Epidermal melanocyte (primary cell): Measurements from ENCODE around the gene HMGB4.

Experiments
- DNase-seq: peaks from one replicate; pipeline ENCODE4 v3.0.0; 2011; ENCODE audit warnings: low spot score; ENCODE audit not compliant: insufficient read length

The HMGB4 gene

DNA sequence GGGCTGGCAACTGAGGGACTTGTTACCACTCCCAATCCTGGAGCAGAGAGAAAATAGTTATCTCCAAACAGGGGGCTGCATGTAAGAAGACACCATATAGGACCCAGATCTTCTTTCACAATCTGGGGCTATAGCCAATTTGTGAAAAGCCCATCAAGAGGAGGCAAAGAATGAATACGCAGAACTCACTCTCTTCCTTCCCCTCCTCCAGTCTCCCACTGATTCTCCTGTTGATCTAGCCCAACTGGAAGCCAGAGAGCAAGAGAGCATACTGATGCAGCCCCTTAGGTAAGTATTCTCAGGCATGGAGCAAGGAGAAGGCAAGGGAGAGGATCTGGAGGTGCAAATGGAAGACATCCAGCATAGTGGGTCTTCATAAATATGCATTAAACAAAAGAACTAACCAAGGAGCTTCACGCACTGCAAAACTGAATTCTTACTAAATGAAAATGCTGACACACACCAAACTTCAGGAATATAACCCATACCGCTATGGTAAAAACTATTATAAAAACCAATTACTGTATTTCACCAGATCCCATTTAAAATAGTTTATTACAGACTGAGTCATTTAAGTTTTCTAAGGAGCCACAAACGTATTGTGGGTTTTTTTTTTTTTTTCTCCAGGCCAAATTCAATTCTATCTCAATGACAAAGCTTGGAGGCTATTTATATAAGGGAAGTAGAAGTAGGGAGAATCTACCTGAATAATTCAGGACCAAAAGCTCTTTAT, 15.5 kb upstream of the HMGB4 start:
- no peak for DNase-seq

GRCh38 chr1:33849211-33849610, 14.7 kb upstream of the HMGB4 start:
- no peak for DNase-seq

DNA sequence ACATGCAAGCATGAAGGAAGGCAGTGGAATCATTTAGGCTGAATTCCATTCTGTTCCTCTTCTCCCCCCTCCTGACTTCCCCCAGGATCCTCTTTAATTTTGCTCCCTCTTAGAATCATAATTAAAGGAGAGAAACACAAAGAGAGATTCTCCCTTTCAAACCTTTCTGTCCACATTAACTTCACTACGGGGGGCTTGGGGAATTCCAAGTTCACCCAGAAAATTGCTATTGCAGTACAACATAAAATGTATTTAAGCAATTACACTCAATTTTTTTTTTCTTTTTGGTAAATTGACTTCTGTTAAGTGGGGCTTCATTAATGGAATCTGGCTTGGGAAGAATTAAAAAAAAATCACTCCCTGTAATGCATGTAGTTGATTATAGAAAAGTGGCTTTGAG, 13.4 kb upstream of the HMGB4 start:
- no peak for DNase-seq

- no peak for DNase-seq
These were observed 11.2 kb upstream of the HMGB4 start for GRCh38 chr1:33852711-33853110.

DNA sequence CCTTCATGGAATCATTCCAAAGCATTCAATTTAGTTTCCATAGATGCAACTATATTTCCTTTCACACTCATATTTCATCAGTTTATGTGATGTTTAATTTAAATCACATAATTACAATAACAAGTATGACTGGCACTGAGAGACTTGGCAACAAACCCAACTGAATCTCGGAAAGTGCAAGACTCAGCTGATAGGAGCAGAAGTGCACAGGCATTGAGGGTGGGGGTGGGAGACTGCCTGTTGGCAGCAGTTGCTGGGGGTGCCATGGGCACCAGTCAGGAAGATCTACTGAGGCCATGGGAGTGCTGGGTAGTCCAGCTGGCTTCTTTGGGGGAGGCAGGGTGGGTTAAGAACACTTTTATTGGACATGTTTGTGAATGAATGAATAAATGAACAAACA, 10.4 kb upstream of the HMGB4 start:
- DNase-seq: no peak

- no peak for DNase-seq
These were observed 9.8 kb upstream of the HMGB4 start for GRCh38 chr1:33854091-33854490.

- no peak for DNase-seq
These were observed 3.2 kb upstream of the HMGB4 start for GRCh38 chr1:33860671-33861070.

- no peak for DNase-seq
These were observed 846 bp downstream of the HMGB4 start for GRCh38 chr1:33864460-33865389.

GRCh38 chr1:33866281-33866680, 2.4 kb downstream of the HMGB4 start:
- DNase-seq: no peak

DNA sequence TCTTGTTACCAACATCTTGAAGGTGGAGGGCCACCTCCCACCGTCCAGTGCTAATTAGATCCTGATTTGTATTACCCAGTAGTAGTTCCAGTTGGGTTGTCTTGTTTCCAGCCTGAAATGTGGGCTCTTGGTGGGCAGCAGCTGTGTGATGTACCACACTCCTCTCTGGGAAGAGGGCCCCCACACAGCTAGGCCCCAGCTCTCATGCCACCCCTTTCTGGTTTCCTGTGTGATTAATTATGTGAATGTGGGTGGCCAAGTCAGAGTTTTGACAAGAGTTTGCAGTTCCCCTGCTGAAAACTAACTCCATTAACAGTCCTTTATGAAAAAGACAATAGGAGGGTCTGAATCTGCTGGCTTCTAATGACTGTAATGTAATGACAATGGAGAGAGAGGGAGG, 3.8 kb downstream of the HMGB4 start:
- DNase-seq: no peak

DNA sequence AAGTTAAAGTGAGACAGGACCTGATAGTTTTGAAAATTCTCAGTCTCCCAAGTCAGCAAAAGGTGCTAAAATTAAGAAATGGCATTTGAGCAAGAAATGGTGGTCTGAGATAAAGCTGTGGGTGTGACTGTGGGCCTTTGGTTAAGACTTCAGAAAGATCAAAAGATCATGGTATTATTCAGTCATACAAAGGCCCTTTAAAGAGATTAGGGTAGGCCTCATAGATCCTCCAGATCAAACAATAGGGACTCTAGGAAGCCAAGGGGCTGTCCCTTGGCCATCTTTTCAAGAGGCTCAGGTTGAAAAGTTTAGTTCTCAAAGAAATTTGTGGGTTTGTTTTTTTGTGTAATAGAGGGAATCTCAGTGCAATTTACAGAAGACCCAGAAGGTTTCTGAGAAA, 8.4 kb downstream of the HMGB4 start:
- no peak for DNase-seq

DNA sequence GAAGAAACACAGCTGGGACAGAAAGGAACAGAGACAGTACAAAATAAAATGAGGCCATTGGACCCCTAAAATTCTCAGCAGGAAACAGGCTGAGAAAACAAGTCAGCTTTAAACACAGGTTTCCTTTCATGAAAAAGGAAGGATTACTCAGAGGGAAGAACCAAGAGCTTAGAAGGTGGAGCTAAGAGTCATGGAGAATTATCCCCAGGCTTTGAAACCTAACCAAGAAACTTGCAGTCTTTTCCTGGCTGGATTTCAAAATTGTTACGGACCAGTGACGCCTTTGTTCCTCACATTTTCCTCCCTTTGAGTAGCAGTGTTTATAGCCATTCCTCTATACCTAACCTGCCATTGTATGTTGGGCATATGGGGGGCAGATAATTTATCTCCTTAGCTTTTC, 8.8 kb downstream of the HMGB4 start:
- DNase-seq: no peak

GRCh38 chr1:33874636-33875035, 10.8 kb downstream of the HMGB4 start:
- no peak for DNase-seq

DNA sequence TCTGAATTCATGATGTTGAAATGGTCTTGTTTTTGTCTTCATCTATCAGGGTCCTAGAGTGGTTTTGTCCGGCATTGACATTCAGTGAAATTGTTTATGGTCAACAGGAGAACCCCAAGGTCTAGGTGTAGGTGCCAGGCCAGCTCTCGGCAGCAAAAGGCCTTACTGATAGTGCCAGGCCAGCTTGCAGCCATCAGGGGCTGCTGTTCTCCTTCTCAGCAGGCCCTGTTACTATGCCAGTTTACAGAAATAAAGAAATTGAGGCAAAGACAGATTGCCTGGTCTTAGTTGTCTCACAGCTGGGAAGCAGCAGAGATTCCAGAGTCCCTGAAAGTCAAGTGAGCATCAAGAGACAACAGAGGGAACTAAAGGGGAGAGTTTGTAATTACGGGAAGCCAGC, 12.0 kb downstream of the HMGB4 start:
- no peak for DNase-seq

GRCh38 chr1:33876970-33877650, 13.2 kb downstream of the HMGB4 start:
- DNase-seq: no peak

DNA sequence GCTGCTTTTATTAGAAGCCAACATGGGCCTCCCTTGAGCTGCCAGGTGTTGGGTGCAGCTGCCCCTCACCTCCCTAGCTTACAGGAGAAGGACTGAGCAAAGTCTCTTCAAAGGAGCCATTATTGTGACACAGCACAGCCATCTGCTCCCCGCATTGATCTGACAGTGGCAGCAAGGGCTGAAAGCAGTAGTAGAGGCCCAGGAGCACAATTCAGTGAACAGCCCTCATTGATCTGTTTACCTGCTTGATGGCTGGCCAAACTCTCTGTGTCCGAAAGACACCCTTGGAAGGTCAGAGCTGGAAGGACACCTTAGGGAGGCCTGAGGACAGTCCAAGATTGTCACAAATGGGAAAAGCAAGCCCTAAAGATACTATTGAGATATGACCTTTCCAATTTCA, 14.5 kb downstream of the HMGB4 start:
- no peak for DNase-seq

DNA sequence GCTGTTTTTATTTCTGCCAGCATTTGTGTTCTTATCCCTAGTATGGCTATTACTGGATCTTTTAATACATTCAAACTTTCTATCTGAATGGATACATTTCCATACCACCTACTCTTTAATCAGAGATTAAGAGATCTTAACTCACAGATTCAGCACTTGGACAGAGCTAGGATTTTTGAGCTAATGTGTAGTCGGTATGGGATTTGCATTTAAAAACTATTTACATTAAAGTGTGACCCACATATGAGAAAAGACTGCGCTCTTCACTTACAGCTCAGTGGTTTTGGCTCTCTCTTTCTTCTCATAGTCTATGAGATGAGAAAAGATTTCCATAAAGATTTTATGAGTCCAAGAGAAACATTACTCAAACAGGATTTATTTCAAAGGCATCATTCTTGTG, 16.4 kb downstream of the HMGB4 start:
- DNase-seq: no peak

DNA sequence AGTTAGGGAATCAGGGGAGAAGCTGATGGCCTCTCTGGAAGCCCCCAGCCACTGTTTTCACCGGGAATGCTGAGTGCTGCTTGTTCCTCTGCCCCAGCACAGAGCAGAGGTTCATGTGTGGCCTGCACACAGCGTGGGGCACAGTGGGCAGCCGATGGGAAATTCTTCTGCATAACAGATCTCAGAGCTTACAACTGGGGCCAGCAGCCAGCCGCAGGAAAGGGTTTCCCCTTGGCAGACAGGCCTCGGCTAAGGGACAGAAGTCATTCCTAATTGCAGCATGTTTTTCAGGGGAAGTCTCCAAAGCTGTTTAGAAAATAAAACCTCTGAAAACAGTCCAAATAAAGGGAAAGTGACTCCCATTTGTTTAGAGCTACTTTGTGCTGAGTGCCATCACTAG, 22.6 kb downstream of the HMGB4 start:
- no peak for DNase-seq

- peak; percentile 44 for DNase-seq
These were observed 29.4 kb downstream of the HMGB4 start for GRCh38 chr1:33893147-33893830.

GRCh38 chr1:33895396-33895795, 31.5 kb downstream of the HMGB4 start:
- no peak for DNase-seq

DNA sequence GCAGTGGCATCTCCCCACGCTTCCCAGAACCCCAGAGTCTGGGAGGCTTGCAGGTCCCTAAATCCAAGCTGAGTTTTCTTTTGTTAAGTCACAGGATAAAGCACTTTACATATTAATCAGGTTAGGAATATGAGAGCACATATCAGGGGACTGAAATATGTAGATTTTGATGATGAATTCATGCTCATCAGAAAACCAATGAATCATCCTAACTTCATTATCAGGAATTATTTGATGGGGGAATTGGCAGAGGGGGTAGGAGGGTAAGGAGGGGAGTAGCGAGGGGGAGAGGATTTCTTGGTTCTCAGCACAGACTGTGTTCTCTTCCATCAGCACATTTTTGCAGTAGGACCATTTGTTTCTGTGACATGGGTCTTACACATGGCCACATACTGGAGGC, 32.1 kb downstream of the HMGB4 start:
- DNase-seq: no peak
